HG02938 (cell line): Measurements from ENCODE around the gene IFT81.
"Not testable (repeated sequence)": the region's sequence is repeated elsewhere in the genome, so short reads cannot be mapped to it uniquely, and the experiment has no call there.

Source experiments
- ATAC-seq: cut with Tn5 transposase; IDR thresholded peaks from one replicate; pipeline ENCODE4 v1.9.1; 2021; ENCODE audit warnings: mild to moderate bottlenecking, moderate library complexity; ENCODE audit not compliant: unreplicated experiment

Gene IFT81

DNA sequence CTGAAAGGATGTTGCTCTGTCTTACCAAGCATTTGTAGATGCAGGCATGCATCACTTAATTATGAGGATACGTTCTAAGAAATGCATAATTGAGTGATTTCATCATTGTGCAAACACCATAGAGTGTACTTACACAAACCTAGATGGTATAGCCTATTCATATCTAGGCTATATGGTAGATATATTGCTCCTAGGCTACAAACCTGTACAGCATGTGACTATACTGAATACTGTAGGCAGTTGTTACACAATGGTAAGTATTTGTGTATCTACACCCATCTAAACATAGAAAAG is 75.9 kb downstream of the IFT81 start:
- no peak for ATAC-seq

DNA sequence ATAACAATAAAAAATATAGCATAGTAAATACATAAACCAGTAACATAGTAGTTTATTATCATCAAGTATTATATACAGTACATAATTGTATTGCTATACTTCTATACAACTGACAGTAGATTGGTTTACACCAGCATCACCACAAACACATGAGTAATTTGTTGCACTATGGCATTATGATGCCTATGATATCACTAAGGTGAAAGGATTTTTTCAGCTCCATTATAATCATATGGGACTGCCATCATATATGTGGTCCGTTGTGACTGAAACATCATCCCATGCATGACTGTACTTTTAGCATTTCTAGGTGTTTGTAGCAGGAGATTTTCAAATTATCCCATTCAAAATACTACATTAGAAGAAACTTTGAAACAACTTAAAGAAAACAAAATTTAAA is 77.8 kb downstream of the IFT81 start:
- ATAC-seq, result no peak

DNA sequence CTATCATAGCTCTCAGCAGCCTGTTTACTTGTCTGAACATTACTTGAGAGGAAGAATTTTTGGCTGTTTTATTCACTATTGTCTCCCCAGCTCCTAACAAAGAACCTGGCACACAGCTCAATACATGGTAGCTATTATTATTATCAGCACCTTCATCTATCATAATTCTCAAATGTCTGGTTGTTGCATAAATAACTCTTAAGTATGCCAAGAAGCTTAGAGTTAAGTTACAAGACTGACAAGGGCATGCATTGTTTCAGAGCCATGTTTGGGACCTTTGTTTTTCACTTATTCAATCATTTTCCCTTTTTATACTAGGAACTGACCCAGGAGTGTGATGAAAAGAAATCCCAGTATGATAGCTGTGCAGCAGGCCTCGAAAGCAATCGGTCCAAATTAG is 79.4 kb downstream of the IFT81 start:
- no peak for ATAC-seq

DNA sequence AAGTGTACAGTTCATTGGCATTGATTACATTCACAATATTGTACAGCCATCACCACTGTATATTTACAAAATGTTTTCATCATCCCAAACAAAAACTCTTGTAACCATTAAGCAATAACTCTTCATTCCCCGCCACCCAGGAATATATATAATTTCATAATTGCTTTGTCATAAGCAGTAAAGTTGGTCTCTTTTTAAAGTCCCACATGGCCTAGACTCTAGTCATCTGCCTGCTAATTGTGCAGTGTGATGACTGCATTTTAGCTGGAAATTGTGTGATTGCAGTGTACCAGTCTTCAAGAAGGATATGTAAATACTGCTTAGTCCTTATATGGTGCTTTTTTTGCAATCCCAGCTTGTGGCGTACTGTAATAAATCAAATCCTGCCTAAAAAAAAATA is 81.8 kb downstream of the IFT81 start:
- ATAC-seq, result no peak

DNA sequence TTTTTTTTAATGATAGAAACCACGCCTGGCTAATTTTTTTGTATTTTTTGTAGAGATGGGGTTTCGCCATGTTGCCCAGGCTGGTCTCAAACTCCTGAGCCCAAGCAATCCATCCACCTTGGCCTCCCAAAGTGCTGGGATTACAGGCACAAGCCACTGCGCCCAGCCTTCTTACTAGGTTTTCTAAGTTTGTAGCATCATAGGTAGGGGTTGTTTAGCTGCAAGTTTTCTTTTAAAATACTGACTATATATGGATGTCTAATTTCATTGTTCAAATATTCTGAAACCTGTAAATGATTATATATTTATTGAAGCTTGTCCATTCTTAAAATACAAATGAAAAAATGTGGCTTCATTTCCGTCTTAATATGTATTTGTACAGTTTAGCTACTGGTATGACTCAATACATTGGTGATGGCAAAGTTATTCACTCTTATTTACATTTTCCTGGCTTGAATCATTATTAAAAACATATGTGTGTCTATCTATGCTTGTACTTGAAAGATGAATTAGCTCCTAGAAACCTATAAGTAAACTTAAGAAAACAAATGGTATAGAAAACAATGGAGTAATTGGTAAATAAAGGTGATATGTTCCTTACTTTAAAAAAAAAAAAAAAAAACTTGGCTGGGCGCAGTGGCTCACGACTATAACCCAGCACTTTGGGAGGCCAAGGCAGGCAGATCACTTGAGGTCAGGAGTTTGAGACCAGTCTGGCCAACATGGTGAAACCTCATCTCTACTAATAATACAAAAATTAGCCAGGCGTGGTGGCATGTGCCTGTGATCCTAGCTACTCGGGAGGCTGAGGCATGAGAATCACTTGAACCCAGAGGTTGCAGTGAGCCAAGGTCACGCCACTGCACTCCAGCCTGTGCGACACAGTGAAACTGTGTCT is 87.7 kb downstream of the IFT81 start:
- ATAC-seq, result not testable (repeated sequence)

DNA sequence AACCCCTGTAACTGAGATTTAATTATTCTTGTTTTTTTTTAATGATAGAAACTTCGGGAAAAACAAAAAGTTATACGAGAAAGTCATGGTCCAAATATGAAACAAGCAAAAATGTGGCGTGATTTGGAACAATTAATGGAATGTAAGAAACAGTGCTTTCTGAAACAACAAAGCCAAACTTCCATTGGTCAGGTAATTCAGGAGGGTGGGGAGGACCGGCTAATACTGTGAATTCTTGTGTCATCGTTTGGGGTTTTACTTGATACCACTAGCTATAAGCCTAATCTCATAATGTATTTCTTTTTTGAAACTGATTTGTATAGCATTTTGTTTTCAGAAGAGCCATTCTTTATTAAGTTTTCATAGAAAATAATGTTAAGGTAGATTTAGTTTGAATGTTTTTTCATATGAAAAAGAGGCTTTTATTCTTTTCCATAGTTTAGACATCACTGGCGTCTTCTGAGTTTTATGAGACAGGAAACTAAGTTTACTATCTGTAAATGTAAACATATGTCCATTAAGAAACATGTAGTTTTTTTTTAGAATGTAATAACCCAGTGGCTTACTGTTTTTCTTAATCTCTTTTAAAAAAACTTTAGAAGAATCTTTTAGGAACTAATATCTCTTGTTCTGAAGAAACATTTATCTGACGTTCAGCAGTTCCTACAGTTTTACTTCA is 94.0 kb downstream of the IFT81 start:
- ATAC-seq, result no peak

DNA sequence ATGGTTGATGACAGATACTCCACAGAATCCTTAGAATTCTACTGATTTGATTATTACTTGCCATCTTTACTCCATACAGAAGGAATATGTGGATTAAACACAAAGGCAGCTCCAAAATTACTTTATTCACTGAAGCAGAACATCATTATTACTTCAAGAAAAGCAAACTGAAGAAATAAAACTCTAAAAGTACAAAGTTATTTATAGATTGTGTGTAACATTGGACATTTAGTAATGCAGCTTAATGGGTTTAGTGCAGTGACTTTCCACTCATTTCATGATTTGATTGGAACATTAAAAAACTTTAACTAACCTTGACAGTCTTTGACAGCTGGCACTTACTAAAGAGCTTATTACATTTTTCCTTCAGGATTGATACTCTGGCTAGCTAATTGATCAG is 97.9 kb downstream of the IFT81 start:
- ATAC-seq, result no peak

DNA sequence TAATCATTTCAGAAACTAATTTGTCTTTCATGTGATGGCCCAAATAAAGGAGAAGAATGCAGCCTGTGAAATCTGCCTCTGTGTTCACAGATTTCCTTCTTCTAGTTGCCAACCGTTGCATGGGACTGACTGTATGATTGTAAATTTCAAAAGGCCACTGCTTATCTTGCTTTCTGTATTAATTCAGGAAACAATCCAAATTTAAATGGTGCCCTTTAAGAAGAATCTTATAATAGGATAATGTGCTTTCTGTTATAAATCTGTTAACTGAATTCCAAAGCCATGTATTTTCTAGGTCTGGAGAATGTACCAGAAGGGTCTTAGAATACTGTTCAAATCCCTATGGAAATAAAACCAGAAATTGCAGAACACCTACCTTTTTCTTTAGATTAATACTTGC is 98.3 kb downstream of the IFT81 start:
- ATAC-seq, result no peak

DNA sequence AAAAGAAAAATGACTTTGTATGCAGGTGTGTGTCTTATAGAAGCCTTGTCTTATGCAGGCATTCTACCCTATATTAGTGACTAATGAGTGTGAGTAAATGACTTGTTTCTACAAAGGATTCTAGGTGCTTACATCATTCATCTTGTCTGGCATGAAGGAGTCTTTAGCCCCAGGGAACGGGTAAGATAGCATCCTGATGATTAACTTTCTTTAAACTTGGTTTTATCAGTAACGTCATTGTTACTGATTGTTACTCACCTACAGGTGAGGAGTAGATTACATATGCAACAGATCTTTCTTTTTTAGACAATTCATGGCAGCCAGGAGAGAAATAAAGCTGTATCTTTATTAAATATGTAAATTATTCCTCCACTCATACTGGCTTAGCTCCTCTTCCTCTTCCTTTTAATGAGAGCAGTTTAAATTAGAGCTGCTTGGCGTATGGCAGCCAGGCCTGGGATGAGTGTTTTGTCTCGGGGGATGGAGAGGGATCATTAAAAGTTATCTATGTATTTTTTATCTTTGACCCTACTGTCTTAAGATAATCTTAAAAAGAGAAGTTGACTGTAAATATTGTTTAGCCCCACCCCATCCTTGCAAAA is 99.7 kb downstream of the IFT81 start:
- ATAC-seq, result no peak

DNA sequence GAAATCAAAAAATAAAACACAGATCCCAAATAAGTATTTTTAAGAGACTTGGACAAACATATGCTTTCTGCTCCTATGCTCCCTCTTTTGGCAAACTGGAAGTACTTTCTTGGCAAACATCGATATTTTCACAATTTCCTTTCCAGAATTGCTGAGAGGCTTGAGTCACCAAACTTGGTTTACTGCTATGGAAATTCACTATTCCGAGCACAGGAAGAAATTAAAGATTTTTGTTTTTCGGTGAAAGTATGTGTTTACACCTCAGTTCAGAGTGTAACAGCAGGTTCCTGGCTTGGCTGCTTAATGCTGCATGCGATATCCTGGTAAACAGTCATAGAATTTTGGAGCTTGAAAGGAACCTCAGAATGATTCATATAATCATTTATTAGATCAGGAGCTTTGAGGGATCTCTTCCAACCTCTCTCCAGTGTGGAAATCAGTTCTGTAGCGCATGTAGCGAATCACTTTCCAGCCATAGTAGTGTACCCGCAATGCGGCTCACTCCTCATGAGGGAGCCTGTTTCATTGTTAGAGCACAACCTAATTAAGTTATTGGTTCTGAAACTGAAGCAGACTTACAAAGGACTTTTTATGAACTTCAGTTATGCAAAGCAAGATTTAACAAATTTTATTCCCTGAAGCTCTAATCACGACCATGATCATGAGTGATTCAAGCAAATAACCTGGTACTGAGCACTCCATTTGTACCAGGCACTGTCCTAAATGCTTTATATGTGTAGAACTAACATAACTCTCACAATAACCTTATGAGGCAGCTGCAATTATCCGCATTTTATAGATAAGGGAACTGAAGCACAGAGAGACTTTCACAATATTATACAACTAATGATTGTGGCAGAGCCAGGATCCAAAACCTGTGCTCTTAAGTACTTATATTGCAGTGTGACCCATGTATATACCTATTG is 100.5 kb downstream of the IFT81 start:
- ATAC-seq, result no peak

DNA sequence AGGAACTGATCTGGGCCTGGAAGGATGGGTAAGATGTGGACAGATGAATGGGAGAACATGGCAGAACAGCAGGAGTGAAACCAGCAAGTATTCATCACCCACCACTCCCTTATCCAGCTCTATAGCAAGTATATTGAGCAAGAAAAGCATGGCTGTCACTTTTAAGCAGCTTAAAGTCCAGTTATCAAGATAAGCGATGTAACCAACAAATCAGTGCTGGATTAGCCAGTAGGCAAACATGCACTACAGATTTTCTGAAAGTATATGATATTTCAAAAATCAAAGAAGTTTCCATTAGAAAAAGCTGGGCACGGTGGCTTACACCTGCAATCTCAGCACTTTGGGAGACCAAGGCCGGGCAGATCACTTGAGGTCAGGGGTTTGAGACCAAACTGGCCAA is 103.0 kb downstream of the IFT81 start:
- ATAC-seq, result no peak

DNA sequence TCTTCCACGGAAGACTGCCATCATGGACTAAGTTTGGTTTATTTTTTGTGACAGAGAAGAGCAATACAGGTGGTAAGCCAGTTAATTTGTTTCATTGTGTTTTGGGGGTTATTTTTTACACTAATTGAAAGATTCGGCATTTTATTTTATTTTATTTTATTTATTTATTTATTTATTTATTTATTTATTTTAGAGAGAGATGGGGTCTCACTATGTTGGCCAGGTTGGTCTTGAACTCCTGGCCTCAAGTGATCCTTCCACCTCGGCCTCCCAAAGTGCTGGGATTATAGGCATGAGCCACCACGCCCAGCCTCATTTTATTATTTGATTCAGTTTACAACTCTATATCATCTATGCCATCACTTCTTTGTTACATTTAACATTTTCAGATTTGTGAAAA is 104.2 kb downstream of the IFT81 start:
- ATAC-seq, result not testable (repeated sequence)

DNA sequence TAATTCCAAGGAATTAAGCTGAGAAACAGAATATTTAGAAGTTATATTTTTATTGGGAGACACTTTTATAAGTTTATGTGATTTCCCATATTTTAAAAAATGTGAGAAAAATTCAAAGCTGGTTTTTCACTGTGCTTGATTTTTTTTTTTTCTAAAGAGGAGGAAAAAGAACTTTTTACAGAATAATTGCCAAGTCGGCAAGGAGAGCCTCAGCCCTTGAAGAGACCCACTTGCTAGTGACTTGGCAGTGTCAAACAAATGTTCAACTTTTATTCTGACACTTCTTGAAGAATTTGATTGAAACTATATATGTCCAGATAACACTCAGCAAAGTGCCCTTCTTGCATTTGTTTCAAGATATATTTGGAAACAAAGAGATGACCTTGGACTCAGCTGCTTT is 104.6 kb downstream of the IFT81 start:
- no peak for ATAC-seq

DNA sequence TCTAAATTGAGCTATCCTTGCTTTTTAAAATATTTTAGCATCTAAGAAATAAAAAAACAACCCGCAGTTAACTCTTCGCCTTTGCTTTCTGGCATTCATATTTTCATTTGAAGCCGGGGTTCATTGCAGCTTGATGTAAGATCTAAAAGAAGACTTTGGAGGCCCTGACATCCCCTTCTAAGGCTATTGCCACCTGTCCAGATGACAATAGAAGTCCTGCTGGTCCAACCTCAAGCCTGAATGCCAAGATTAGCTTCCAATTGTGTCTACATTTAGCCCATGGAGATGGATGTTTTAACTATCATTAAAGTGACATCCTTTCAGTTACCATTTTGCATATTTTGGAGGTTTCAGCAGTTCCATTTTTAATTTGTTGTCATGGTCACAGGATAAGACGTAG is 105.3 kb downstream of the IFT81 start:
- ATAC-seq, result no peak

DNA sequence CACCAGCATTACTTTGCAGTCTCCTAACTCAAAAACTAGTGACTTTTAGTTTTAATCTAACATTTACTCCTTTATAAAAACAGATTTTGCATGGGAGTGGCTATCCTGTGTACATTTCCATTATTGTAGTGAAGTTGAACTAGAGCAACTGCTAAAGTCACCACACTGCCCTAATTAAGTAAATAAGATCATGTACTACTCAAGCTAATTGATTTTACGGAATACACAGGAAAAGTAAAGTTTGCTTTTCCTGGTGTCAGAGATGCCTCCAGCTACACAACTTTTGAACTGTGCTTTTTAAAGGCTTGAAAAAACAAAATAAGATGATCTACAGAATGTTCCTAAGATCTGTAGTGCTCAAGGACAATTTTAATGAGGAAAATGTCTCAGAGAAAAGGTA is 106.5 kb downstream of the IFT81 start:
- no peak for ATAC-seq

DNA sequence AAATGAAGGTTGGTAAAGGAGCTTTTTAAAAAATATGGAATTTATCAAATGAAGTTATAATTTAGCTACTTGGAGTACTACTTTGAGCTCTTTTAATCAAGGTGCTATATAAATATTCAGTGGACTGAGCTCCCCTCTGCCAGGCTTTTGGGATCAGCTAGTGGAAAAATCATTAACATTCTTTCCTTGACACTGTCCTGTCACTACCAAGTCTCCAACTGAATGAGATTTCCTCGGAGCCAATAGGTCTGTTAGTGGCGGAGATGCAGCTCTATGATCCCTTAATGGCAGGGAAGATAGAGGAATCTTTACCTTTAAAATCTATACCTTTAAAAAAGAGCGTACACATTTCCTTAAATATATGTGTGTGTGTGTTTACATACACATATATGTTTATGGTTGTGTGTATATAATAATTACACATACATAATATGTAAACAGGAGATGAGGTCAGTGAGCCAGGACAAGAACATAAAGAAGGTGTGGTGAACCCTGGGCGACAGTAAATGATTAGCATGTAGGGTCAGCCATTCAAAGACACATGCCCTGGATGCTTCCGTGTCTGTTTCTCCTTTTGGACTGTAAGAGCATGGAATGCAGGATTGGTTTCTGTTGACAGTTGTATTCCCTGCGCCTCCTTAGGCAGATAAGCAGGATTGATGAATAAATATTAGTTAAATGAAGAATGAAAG is 109.2 kb downstream of the IFT81 start:
- ATAC-seq, result no peak

DNA sequence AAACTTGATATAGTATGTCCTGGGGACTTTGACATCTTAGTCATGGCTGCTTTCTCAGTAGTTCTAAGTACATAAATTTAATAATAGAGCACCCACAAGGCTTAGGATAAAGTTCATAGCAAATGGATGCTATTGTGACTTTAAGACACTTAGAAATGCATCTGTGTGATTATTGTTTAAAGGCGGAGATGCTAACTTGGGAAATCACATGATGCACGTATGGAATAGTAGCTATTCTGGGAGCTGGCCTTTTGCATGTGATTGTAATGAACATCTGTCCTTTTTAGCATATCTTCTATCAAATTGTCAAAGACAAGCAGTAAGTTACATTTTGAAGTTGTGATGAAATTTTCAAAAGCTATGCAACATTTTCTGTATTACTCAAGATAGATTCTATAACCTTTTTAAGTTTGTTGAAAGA is 110.2 kb downstream of the IFT81 start:
- ATAC-seq, result no peak

DNA sequence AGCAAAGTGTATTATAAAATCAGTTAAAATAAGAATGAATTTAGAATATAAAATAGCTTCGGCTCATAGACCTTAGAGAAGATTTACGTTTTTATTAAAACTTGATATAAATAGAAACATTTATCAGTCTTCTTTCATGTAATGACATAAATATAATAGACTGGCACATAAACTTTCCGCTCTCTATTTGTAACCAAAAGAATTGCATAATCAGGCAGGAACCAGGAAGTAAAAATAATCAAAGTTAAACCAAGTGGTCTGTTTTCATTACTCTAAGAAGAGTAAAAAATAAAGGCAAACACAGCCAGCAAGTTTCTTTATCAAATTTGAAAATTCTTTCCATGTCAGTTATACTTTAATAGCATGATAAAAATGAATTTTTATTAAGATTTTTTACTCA is 110.6 kb downstream of the IFT81 start:
- ATAC-seq, result no peak

DNA sequence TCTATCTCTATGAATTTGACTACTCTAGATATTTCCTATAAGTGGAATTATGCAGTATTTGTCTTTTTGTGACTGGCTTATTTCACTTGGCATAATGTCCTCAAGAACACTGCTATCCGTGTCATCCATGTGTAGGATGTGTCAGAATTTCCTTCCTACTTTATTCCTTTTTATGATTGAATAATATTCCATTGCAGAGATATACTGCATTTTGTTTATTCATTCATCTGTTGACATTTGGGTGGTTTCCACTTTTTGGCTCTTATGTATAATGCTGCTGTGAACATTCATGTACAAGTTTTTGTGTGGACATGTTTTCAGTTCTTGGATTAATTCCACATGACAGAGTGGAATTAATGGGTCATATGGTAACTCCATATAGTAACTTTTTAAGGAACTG is 111.2 kb downstream of the IFT81 start:
- no peak for ATAC-seq

DNA sequence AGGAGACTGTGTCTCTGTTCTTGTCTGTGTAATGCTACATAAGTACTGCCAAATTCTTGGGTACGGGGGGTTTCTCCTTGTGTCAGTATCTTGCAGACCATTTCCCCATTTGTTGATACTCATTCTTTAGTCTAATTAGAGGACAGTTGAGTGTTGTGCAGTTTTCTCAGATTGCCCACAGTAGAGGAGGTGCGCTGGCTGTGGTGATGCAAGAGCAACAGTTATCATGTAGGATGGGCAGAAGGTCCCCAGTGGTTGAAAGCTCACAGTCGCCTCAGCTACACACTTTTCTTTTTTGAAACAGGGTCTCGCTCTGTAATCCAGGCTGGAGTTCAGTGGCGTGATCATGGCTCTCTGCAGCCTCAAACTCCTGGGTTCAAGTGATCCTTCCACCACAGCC is 119.1 kb downstream of the IFT81 start:
- ATAC-seq, result no peak

DNA sequence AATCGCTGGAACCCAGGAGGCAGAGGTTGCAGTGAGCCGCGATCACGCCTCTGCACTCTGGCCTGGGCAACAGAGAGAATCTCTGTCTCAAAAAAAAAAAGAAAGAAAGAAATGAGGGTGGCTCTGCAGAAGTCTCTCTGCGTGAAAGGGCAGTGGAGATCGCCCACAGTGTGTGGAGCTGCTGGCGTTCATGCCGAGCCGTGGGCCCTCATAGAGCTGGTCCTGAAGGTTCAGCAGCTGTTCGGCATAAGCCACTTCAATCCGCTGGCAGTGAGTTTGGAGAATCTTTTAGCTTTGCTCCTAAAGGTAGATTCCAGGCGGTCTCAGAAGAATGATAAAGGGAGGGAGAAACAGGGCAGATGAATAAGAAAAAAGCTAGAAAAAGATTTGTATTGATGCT is 120.2 kb downstream of the IFT81 start:
- no peak for ATAC-seq
